HEK293 (cell line): Measurements from ENCODE around the gene HES5.

Experiments
- CTCF ChIA-PET: fragments of 350-600 bp; formaldehyde crosslinking; extraction: SDS; loops from one replicate; lab custom pipeline; 2021; ENCODE audit warnings: antibody characterized with exemption; lab: Yijun Ruan, JAX
- POLR2A ChIA-PET: fragments of 300-600 bp; formaldehyde crosslinking; extraction: SDS; loops from one replicate; lab custom pipeline; 2020; ENCODE audit warnings: antibody characterized with exemption, inconsistent platforms; lab: Yijun Ruan, JAX
- H3K27ac ChIP-seq: fragments of 200-500 bp; sonication (Bioruptor generic); 2 replicates; pipeline ENCODE4 v1.5.1; 2014; ENCODE audit warnings: low read depth, low read length, control low read depth, inconsistent platforms; ENCODE audit errors: extremely low read depth
- H3K36me3 ChIP-seq, 2 experiments: fragments of 200-500 bp in 1 of 2; sonication (Bioruptor generic) in 1 of 2; 1 replicate in 1 of 2; 2 replicates in 1 of 2; pipeline ENCODE4 v1.5.1; 2014 to 2017; ENCODE audit warnings: inconsistent platforms in 2 of 2, low read length in 2 of 2; ENCODE audit not compliant: control insufficient read depth in 2 of 2, insufficient read depth in 1 of 2
- H3K4me1 ChIP-seq: fragments of 200-500 bp; sonication (Bioruptor generic); 2 replicates; pipeline ENCODE4 v1.5.1; 2014; ENCODE audit warnings: mild to moderate bottlenecking, low read length, inconsistent platforms; ENCODE audit not compliant: control insufficient read depth, insufficient read depth
- H3K4me3 ChIP-seq: 2 replicates; pipeline ENCODE4 v1.5.1; 2011; ENCODE audit warnings: low read depth, mild to moderate bottlenecking, control low read depth, low read length, moderate library complexity
- H3K9me3 ChIP-seq: fragments of 200-500 bp; sonication (Bioruptor generic); 2 replicates; pipeline ENCODE4 v1.5.1; 2014; ENCODE audit warnings: low read depth, low read length, inconsistent platforms; ENCODE audit not compliant: control insufficient read depth, insufficient read depth
- EGR2 ChIP-seq: fragments of 450-650 bp; formaldehyde crosslinking; IDR thresholded peaks from 2 replicates; pipeline ENCODE4 v1.5.1; 2016; ENCODE audit warnings: low read depth, missing biosample characterization, missing genetic modification characterization
- GLIS1 ChIP-seq: fragments of 450-650 bp; formaldehyde crosslinking; IDR thresholded peaks from 2 replicates; pipeline ENCODE4 v1.5.1; 2016; ENCODE audit warnings: missing biosample characterization, missing genetic modification characterization
- KLF1 ChIP-seq: fragments of 450-650 bp; formaldehyde crosslinking; IDR thresholded peaks from 2 replicates; pipeline ENCODE4 v1.5.1; 2016; ENCODE audit warnings: missing biosample characterization, missing genetic modification characterization
- KLF7 ChIP-seq: fragments of 450-650 bp; formaldehyde crosslinking; IDR thresholded peaks from 2 replicates; pipeline ENCODE4 v1.5.1; 2016; ENCODE audit warnings: missing biosample characterization, missing genetic modification characterization, borderline replicate concordance
- KLF8 ChIP-seq: fragments of 450-650 bp; formaldehyde crosslinking; IDR thresholded peaks from 2 replicates; pipeline ENCODE4 v1.5.1; 2016; ENCODE audit warnings: missing biosample characterization, missing genetic modification characterization
- OVOL3 ChIP-seq: fragments of 450-650 bp; formaldehyde crosslinking; IDR thresholded peaks from 2 replicates; pipeline ENCODE4 v1.5.1; 2016; ENCODE audit warnings: missing biosample characterization, missing genetic modification characterization
- YY2 ChIP-seq: fragments of 450-650 bp; formaldehyde crosslinking; IDR thresholded peaks from 2 replicates; pipeline ENCODE4 v1.5.1; 2016; ENCODE audit warnings: missing biosample characterization, missing genetic modification characterization
- ZBTB1 ChIP-seq: fragments of 450-650 bp; formaldehyde crosslinking; IDR thresholded peaks from 2 replicates; pipeline ENCODE4 v1.5.1; 2016; ENCODE audit warnings: missing biosample characterization, missing genetic modification characterization
- ZFP69B ChIP-seq: fragments of 450-650 bp; formaldehyde crosslinking; IDR thresholded peaks from 2 replicates; pipeline ENCODE4 v1.5.1; 2016; ENCODE audit warnings: missing biosample characterization, missing genetic modification characterization
- ZIC2 ChIP-seq: fragments of 450-650 bp; formaldehyde crosslinking; IDR thresholded peaks from 2 replicates; pipeline ENCODE4 v1.5.1; 2016; ENCODE audit warnings: missing biosample characterization, missing genetic modification characterization
- ZNF202 ChIP-seq: fragments of 450-650 bp; formaldehyde crosslinking; IDR thresholded peaks from 2 replicates; pipeline ENCODE4 v1.5.1; 2016; ENCODE audit warnings: missing biosample characterization, missing genetic modification characterization, borderline replicate concordance
- ZNF239 ChIP-seq: fragments of 450-650 bp; formaldehyde crosslinking; IDR thresholded peaks from 2 replicates; pipeline ENCODE4 v1.5.1; 2016; ENCODE audit warnings: missing biosample characterization, missing genetic modification characterization
- ZNF394 ChIP-seq: fragments of 450-650 bp; formaldehyde crosslinking; IDR thresholded peaks from 2 replicates; pipeline ENCODE4 v1.5.1; 2016; ENCODE audit warnings: missing biosample characterization, missing genetic modification characterization, mild to moderate bottlenecking, moderate library complexity, borderline replicate concordance
- ZNF501 ChIP-seq: fragments of 450-650 bp; formaldehyde crosslinking; IDR thresholded peaks from 2 replicates; pipeline ENCODE4 v1.5.1; 2016; ENCODE audit warnings: missing biosample characterization, missing genetic modification characterization
- ZNF510 ChIP-seq: fragments of 450-650 bp; formaldehyde crosslinking; IDR thresholded peaks from 2 replicates; pipeline ENCODE4 v1.5.1; 2018; ENCODE audit warnings: mild to moderate bottlenecking, missing genetic modification characterization, missing biosample characterization; ENCODE audit not compliant: insufficient replicate concordance
- ZNF600 ChIP-seq: fragments of 450-650 bp; formaldehyde crosslinking; IDR thresholded peaks from 2 replicates; pipeline ENCODE4 v1.5.1; 2016; ENCODE audit warnings: missing biosample characterization, missing genetic modification characterization
- ZNF747 ChIP-seq: fragments of 450-650 bp; formaldehyde crosslinking; IDR thresholded peaks from 2 replicates; pipeline ENCODE4 v1.5.1; 2016; ENCODE audit warnings: missing biosample characterization, missing genetic modification characterization
- TF ChIP-seq, protein P1 (sequence below): fragments of 450-650 bp; formaldehyde crosslinking; optimal IDR thresholded peaks from 2 replicates; pipeline ENCODE3; 2016; ENCODE audit warnings: missing biosample characterization, mild to moderate bottlenecking, missing genetic modification characterization
- TF ChIP-seq, protein P2 (sequence below): fragments of 450-650 bp; formaldehyde crosslinking; IDR thresholded peaks from 2 replicates; pipeline ENCODE4 v1.5.1; 2017; ENCODE audit warnings: missing biosample characterization, missing genetic modification characterization

The HES5 gene

DNA sequence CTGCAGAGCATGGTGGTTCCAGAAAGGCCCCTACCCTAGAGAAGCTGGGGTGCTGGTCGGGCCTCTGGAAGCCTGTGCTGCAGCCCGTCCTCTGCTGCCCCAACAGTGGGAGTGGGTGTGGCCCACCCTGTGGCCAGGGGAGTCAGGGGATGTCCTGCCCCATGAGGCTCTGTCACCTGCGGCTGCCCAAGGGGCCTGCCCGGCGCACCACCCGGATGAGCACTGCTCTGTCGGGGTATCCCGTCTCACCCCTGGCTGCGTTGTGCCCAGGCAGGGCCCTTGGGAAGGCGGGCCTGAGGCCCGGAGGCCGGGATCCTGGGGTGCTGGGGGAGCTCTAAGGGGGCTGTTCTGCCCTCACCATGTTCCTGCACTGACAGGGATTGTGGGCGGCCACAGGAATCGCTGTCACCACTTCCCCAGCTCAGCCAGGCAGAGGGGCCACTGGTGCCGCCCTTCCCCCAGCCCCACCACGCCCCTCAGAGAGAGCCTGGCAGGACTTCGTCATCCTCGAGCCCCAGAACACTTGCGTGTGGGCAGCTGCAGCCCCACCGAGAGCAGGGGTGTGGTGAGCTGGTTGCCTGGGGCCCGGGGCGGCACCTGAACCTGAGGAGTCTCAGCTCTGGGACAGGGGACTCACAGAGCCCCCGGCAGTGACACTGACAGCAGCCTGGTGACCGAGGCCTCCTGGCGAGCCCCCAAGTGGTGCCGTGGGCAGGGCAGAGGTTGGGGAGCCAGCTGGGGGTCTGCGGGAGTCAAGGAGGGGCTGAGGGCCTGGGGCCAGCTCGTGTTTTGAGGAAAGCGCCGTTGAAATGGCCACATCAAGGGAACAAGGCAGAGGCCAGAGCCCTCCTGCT lies 23.8 kb downstream of the HES5 start (continued):
- TF ChIP-seq ZNF747 (tag by site-specific recombination): no peak
- TF ChIP-seq KLF1 (tag by site-specific recombination): peak; percentile 78

DNA sequence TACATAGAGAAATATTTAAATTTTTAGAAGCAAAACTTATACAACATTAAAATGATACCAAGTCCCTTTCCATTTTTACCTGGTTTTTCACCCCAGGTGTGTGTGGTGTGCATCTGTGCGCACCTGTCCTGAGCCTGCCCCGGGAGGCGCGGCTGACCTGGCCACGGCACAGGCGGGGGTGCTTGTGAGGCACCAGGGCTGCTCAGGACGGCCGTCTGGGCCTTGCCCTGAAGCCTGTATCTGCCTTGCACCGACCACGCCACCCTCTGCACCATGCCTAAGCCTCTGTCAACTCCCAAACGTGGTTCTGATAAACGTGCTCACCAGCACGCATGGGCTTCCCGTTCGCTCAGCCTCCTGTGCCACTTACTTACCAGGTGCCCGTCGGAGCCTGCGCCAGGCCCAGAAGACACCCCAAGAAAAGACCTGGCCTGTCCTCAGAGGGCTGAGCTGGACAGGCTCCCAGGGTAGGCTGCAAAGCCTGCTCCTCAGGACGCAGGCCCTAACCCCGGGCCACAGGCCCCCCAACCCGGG lies 24.5 kb downstream of the HES5 start:
- TF ChIP-seq OVOL3 (no peak), ZNF600 (tag by site-specific recombination) (peak; percentile 69)
- H3K36me3 ChIP-seq: peaks cover 0 to 36% of the 10 kb centered on the region in 2 experiments; a peak in 1 of 3 replicates
- no peak overlapping the region for H3K4me3 ChIP-seq
- H3K4me1 ChIP-seq: no peaks in the 10 kb centered on the region
- no peaks in the 10 kb centered on the region for H3K9me3 ChIP-seq
- CTCF ChIA-PET: no interaction called here
- POLR2A ChIA-PET: interaction anchor here (0.6 to 1.2 kb wide), 2 partner anchors 40 to 1228 kb away, joined by 5 to 7 read pairs; no protein-coding TSS in a partner anchor
- no peak overlapping the region for H3K27ac ChIP-seq

DNA sequence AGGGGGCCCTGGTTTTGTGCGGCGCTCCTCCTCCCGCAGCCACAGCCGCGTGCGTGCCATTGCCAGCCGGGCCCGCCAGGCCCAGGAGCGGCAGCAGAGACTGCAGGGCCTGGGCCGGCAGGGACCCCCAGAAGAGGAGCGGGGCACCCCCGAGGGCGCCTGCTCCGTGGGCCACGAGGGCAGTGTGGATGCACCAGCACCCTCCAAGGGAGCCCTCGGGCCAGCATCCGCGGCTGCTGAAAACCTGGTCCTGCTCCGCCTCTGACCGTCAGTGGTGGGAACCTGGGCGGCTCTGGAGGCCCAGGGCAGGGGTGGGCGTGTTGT lies 25.2 kb downstream of the HES5 start:
- H3K4me1 ChIP-seq: no peaks in the 10 kb centered on the region

DNA sequence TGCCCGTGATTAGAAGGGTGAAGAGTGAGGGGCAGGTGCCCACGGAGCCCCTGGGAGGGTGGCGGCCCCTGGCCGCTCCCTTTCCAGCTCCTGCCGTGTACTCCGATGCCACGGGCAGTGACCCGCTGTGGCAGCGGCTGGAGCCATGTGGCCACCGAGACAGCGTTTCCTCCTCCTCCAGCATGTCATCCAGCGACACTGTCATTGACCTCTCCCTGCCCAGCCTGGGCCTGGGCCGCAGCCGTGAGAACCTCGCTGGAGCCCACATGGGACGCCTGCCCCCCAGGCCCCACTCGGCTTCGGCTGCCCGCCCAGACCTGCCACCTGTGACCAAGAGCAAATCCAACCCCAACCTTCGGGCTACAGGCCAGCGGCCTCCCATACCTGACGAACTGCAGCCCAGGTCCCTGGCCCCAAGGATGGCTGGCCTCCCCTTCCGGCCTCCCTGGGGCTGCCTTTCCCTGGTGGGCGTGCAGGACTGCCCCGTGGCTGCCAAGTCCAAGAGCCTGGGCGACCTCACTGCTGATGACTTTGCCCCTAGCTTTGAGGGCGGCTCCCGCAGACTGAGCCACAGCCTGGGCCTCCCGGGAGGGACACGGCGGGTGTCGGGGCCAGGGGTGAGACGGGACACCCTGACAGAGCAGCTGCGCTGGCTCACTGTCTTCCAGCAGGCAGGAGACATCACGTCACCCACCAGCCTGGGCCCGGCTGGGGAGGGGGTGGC lies 25.7 kb downstream of the HES5 start:
- CTCF ChIA-PET: no interaction called here
- H3K9me3 ChIP-seq: no peaks in the 10 kb centered on the region

More for the DNA sequence above, 25.2 kb downstream of the HES5 start:
- ChIA-PET POLR2A (no interaction called here), CTCF (no interaction called here)
- TF ChIP-seq ZFP69B (tag by site-specific recombination): 0 out of 2 replicates have a peak, but pooled peaks have one; percentile 17
- no peak for TF ChIP-seq ZNF239 (tag by site-specific recombination)
- Histone ChIP-seq H3K27ac (no peak overlapping the region), H3K4me3 (no peak overlapping the region), H3K36me3 (peaks cover 0 to 30% of the 10 kb centered on the region in 2 experiments; a peak in 1 of 3 replicates), H3K9me3 (no peaks in the 10 kb centered on the region)

More for the DNA sequence above, 25.7 kb downstream of the HES5 start:
- no peak overlapping the region for H3K27ac ChIP-seq
- peaks cover 0 to 25% of the 10 kb centered on the region in 2 experiments; a peak in 1 of 3 replicates for H3K36me3 ChIP-seq
- TF ChIP-seq YY2: no peak
- no peak for TF ChIP-seq ZNF501 (tag by site-specific recombination)
- TF ChIP-seq ZNF202 (tag by site-specific recombination): no peak
- no peak for TF ChIP-seq KLF7
- peak; percentile 44; the same call in 1 of the 2 replicates for TF ChIP-seq GLIS1 (tag by site-specific recombination)
- peak; percentile 6; the same call in 1 of the 2 replicates for TF ChIP-seq EGR2 (tag by site-specific recombination)
- no peak for TF ChIP-seq KLF8
- TF ChIP-seq, protein P1, sequence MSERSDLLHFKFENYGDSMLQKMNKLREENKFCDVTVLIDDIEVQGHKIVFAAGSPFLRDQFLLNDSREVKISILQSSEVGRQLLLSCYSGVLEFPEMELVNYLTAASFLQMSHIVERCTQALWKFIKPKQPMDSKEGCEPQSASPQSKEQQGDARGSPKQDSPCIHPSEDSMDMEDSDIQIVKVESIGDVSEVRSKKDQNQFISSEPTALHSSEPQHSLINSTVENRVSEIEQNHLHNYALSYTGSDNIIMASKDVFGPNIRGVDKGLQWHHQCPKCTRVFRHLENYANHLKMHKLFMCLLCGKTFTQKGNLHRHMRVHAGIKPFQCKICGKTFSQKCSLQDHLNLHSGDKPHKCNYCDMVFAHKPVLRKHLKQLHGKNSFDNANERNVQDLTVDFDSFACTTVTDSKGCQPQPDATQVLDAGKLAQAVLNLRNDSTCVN (tag by site-specific recombination): no peak
- peak; percentile 52 for TF ChIP-seq ZIC2 (tag by site-specific recombination)
- TF ChIP-seq ZNF394 (tag by site-specific recombination): no peak
- TF ChIP-seq ZNF510 (tag by site-specific recombination): no peak
- no peak for TF ChIP-seq ZBTB1 (tag by site-specific recombination)
- TF ChIP-seq, protein P2, sequence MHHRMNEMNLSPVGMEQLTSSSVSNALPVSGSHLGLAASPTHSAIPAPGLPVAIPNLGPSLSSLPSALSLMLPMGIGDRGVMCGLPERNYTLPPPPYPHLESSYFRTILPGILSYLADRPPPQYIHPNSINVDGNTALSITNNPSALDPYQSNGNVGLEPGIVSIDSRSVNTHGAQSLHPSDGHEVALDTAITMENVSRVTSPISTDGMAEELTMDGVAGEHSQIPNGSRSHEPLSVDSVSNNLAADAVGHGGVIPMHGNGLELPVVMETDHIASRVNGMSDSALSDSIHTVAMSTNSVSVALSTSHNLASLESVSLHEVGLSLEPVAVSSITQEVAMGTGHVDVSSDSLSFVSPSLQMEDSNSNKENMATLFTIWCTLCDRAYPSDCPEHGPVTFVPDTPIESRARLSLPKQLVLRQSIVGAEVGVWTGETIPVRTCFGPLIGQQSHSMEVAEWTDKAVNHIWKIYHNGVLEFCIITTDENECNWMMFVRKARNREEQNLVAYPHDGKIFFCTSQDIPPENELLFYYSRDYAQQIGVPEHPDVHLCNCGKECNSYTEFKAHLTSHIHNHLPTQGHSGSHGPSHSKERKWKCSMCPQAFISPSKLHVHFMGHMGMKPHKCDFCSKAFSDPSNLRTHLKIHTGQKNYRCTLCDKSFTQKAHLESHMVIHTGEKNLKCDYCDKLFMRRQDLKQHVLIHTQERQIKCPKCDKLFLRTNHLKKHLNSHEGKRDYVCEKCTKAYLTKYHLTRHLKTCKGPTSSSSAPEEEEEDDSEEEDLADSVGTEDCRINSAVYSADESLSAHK (tag by site-specific recombination): no peak
- TF ChIP-seq, all 188 proteins: peak for 3
- POLR2A ChIA-PET: interaction anchor here (1.4 kb wide), 1 partner anchor 22 kb away, joined by 4 read pairs; the partner anchor contains the start of gene PANK4
- H3K4me3 ChIP-seq: no peak overlapping the region
- no peaks in the 10 kb centered on the region for H3K4me1 ChIP-seq
